HG03103 (cell line): ENCODE measurements around the gene HKDC1.
"Not testable (repeated sequence)": the region's sequence is repeated elsewhere in the genome, so short reads cannot be mapped to it uniquely, and the experiment has no call there.

Source experiments
- ATAC-seq: cut with Tn5 transposase; IDR thresholded peaks from one replicate; pipeline ENCODE4 v1.9.1; 2021; ENCODE audit warnings: low read depth; ENCODE audit not compliant: unreplicated experiment

The HKDC1 gene

GRCh38 chr10:69240455-69240854, 20.3 kb downstream of the HKDC1 start:
- ATAC-seq = no peak

GRCh38 chr10:69241575-69241974, 21.4 kb downstream of the HKDC1 start:
- ATAC-seq = no peak

- no peak for ATAC-seq
Measured at GRCh38 chr10:69242040-69242851, 22.1 kb downstream of the HKDC1 start.

GRCh38 chr10:69242852-69243212, 22.7 kb downstream of the HKDC1 start:
- no peak for ATAC-seq

- no peak for ATAC-seq
Measured at GRCh38 chr10:69243817-69244216, 23.7 kb downstream of the HKDC1 start.

- ATAC-seq = no peak
Measured at GRCh38 chr10:69246036-69246435, 25.9 kb downstream of the HKDC1 start.

GRCh38 chr10:69246581-69247312, 26.6 kb downstream of the HKDC1 start:
- no peak for ATAC-seq

GRCh38 chr10:69247313-69247710, 27.2 kb downstream of the HKDC1 start:
- ATAC-seq = no peak

GRCh38 chr10:69248117-69248730, 28.1 kb downstream of the HKDC1 start:
- ATAC-seq = no peak

- ATAC-seq = no peak
Measured at GRCh38 chr10:69250041-69250440, 29.9 kb downstream of the HKDC1 start.

- ATAC-seq = not testable (repeated sequence)
Measured at GRCh38 chr10:69251417-69251816, 31.3 kb downstream of the HKDC1 start.

- ATAC-seq = no peak
Measured at GRCh38 chr10:69253171-69253570, 33.0 kb downstream of the HKDC1 start.

- no peak for ATAC-seq
Measured at GRCh38 chr10:69254877-69255276, 34.7 kb downstream of the HKDC1 start.

GRCh38 chr10:69259547-69260243, 39.6 kb downstream of the HKDC1 start:
- no peak for ATAC-seq

- no peak for ATAC-seq
Measured at GRCh38 chr10:69261184-69261583, 41.1 kb downstream of the HKDC1 start.

- ATAC-seq = no peak
Measured at GRCh38 chr10:69262292-69262751, 42.2 kb downstream of the HKDC1 start.

- no peak for ATAC-seq
Measured at GRCh38 chr10:69265521-69265920, 45.4 kb downstream of the HKDC1 start.

GRCh38 chr10:69268761-69269416, 48.8 kb downstream of the HKDC1 start:
- no peak for ATAC-seq

- no peak for ATAC-seq
Measured at GRCh38 chr10:69269761-69270160, 49.6 kb downstream of the HKDC1 start.

GRCh38 chr10:69270990-69271389, 50.9 kb downstream of the HKDC1 start:
- ATAC-seq = no peak
